SK-N-SH treated with all-trans-retinoic acid at 6 μM for 48 hours (cell line): ENCODE results near the gene SLC22A2.
"Not testable (repeated sequence)": the region's sequence is repeated elsewhere in the genome, so short reads cannot be mapped to it uniquely, and the experiment has no call there.

ENCODE experiments used
- ATAC-seq: fragments of 200-7000 bp; cut with Tn5 transposase; 3 replicates; pipeline ENCODE4 v1.9.1; 2020; ENCODE audit warnings: mild to moderate bottlenecking, moderate library complexity
- ARNTL ChIP-seq: fragments of 450-650 bp; formaldehyde crosslinking; IDR thresholded peaks from 2 replicates; pipeline ENCODE4 v1.5.0; 2020; ENCODE audit warnings: low read depth, mild to moderate bottlenecking, moderate library complexity, borderline replicate concordance
- BACH2 ChIP-seq: fragments of 250-450 bp; sonication (Bioruptor Pico); IDR thresholded peaks from 2 replicates; pipeline ENCODE4 v1.9.0; 2021; ENCODE audit warnings: mild to moderate bottlenecking, borderline replicate concordance
- CSDC2 ChIP-seq: fragments of 250-450 bp; sonication (Bioruptor Pico); IDR thresholded peaks from 2 replicates; pipeline ENCODE4 v1.5.0; 2020; ENCODE audit warnings: mild to moderate bottlenecking, moderate library complexity
- ISL1 ChIP-seq: fragments of 250-450 bp; sonication (Bioruptor Pico); IDR thresholded peaks from 2 replicates; pipeline ENCODE4 v2.1.2; 2022; ENCODE audit warnings: mild to moderate bottlenecking, moderate library complexity
- PPARA ChIP-seq: fragments of 250-450 bp; sonication (Bioruptor Pico); IDR thresholded peaks from 2 replicates; pipeline ENCODE4 v1.5.0; 2020; ENCODE audit warnings: mild to moderate bottlenecking, borderline replicate concordance
- SNAI2 ChIP-seq: fragments of 250-450 bp; sonication (Bioruptor Pico); IDR thresholded peaks from 2 replicates; pipeline ENCODE4 v1.5.0; 2020; ENCODE audit warnings: mild to moderate bottlenecking, moderate library complexity
- TCF4 ChIP-seq: fragments of 250-450 bp; sonication (Bioruptor Pico); IDR thresholded peaks from 2 replicates; pipeline ENCODE4 v1.8.0; 2021; ENCODE audit warnings: mild to moderate bottlenecking, moderate library complexity, borderline replicate concordance
- TOX ChIP-seq: fragments of 250-450 bp; sonication (Bioruptor Pico); IDR thresholded peaks from 2 replicates; pipeline ENCODE4 v1.8.0; 2021; ENCODE audit warnings: mild to moderate bottlenecking, moderate library complexity, borderline replicate concordance
- ZFP3 ChIP-seq: fragments of 250-450 bp; sonication (Bioruptor Pico); IDR thresholded peaks from 2 replicates; pipeline ENCODE4 v1.5.0; 2020; ENCODE audit warnings: mild to moderate bottlenecking, moderate library complexity
- ZNF565 ChIP-seq: fragments of 450-650 bp; formaldehyde crosslinking; conservative IDR thresholded peaks from 2 replicates; pipeline ENCODE4 v1.5.0; 2020; ENCODE audit warnings: low read depth, mild to moderate bottlenecking, moderate library complexity
- ZNF70 ChIP-seq: fragments of 450-650 bp; formaldehyde crosslinking; IDR thresholded peaks from 2 replicates; pipeline ENCODE4 v1.5.0; 2020; ENCODE audit warnings: mild to moderate bottlenecking, moderate library complexity
- TF ChIP-seq, protein P1 (sequence below): fragments of 250-450 bp; sonication (Bioruptor Pico); IDR thresholded peaks from 2 replicates; pipeline ENCODE4 v1.5.0; 2020; ENCODE audit warnings: mild to moderate bottlenecking, moderate library complexity
- TF ChIP-seq, protein P2 (sequence below): fragments of 250-450 bp; sonication (Bioruptor Pico); IDR thresholded peaks from 2 replicates; pipeline ENCODE4 v1.8.0; 2020; ENCODE audit warnings: mild to moderate bottlenecking, moderate library complexity, borderline replicate concordance
- TF ChIP-seq, protein P3 (sequence below): fragments of 250-450 bp; sonication (Bioruptor Pico); IDR thresholded peaks from 2 replicates; pipeline ENCODE4 v1.8.0; 2021; ENCODE audit warnings: low read depth, mild to moderate bottlenecking, moderate library complexity, borderline replicate concordance
- TF ChIP-seq, protein P4 (sequence below): fragments of 250-450 bp; sonication (Bioruptor Pico); IDR thresholded peaks from 2 replicates; pipeline ENCODE4 v1.5.1; 2020; ENCODE audit warnings: low read depth, mild to moderate bottlenecking, moderate library complexity

The SLC22A2 gene

DNA sequence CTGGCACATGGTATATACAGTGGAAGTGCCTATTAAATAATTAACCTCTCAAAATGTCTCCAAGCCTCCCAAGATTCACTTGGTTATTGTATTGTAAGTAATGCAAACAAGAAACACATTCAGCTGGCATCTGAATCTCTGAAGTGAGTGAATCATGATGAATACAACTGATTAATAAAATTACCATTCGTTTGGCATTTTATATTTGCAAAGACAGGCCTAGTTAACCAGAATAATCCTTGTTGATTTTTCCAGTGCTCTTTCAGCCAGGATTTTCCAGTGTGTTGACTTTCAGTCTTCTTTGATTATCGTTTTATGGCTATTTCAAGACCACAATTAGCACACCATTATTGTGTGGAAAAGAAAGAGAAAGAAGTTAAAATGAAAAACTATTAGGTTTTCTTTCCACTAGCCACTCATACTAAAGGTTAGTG, 20.3 kb downstream of the SLC22A2 start (continued):
- TF ChIP-seq, protein P1, sequence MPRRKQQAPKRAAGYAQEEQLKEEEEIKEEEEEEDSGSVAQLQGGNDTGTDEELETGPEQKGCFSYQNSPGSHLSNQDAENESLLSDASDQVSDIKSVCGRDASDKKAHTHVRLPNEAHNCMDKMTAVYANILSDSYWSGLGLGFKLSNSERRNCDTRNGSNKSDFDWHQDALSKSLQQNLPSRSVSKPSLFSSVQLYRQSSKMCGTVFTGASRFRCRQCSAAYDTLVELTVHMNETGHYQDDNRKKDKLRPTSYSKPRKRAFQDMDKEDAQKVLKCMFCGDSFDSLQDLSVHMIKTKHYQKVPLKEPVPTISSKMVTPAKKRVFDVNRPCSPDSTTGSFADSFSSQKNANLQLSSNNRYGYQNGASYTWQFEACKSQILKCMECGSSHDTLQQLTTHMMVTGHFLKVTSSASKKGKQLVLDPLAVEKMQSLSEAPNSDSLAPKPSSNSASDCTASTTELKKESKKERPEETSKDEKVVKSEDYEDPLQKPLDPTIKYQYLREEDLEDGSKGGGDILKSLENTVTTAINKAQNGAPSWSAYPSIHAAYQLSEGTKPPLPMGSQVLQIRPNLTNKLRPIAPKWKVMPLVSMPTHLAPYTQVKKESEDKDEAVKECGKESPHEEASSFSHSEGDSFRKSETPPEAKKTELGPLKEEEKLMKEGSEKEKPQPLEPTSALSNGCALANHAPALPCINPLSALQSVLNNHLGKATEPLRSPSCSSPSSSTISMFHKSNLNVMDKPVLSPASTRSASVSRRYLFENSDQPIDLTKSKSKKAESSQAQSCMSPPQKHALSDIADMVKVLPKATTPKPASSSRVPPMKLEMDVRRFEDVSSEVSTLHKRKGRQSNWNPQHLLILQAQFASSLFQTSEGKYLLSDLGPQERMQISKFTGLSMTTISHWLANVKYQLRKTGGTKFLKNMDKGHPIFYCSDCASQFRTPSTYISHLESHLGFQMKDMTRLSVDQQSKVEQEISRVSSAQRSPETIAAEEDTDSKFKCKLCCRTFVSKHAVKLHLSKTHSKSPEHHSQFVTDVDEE = no peak
- no peak for TF ChIP-seq ZNF70 (CRISPR knock-in tag)
- TF ChIP-seq ZNF565 (CRISPR knock-in tag) = no peak
- no peak for TF ChIP-seq ARNTL (CRISPR knock-in tag)
- no peak for TF ChIP-seq TCF4 (CRISPR knock-in tag)

DNA sequence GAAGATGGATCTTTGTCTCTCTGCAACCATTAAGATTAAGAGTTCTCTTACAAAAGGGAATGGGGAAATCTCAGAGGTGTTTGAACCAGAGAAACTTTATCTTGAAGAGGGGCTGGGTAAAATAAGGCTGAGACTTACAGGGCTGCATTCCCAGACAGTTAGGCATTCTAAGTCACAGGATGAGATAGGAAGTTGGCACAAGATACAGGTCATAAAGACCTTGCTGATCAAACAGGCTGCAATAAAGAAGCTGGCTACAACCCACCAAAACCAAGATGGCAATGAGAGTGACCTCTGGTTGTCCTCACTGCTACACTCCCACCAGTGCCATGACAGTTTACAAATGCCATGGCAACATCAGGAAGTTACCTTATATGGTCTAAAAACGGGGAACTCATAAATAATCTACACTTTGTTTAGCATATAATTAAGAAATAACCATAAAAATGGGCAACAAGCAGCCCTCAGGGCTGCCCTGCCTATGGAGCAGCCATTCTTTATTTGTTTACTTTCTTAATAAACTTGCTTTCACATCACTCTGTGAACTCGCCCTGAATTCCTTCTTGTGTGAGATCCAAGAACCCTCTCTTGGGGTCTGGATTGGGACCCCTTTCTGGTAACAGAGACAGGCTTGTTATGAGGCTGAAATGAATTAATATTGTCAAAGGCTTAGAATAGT, 20.9 kb downstream of the SLC22A2 start:
- not testable (repeated sequence) for ATAC-seq

DNA sequence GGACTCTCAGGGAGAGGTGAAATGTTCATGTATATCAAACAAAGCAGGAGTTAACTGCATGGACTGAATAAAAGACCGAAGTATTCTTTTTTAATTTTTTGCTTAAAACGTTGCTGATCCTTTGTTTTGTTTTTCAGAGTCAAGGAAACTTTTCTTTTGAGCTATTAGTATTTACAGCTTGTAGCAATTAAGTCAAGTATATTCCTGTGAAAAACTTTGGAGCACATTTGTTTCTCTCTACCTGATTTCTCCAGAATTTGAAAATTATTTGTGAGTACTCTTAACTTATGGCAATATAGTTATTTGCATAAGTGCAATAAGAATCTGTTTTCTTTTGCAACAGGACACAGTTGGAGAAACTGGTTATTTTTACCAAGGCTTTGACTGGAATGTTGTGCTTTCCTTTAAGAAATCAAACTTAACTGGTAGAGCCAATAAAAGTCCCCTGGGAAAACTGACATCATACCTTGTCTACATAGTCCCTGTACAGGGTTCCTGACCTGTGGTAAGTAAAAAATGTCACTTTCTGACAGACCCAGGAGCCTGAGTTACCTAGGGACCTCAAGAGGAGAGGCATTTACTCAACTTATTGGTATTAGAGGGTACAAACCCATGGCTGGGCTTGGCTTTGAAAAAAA, 22.3 kb downstream of the SLC22A2 start:
- not testable (repeated sequence) for ATAC-seq

DNA sequence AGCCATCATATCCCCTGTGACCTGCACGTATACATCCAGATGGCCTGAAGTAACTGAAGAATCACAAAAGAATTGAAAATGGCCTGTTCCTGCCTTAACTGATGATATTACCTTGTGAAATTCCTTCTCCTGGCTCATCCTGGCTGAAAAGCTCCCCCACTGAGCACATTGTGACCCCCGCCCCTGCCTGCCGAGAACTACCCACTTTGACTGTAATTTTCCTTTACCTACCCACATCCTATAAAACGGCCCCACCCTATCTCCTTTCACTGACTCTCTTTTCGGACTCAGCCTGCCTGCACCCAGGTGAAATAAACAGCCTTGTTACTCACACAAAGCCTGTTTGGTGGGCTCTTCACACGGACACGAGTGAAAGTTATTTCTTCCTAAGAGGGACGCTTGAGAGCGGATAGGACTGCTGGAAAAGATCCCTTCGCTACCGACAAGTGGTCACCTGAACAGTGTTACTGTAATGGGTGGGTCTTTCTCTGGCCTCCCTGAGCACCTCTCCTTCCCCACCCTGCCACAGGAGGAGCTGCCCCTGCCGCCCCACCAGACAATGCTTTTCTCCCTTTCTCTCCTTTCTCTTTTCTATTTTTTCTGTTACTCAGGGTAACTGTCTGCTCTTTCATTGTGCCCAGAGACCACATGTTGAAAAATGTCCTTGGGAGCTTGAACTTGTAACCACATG, 24.5 kb downstream of the SLC22A2 start:
- not testable (repeated sequence) for ATAC-seq

DNA sequence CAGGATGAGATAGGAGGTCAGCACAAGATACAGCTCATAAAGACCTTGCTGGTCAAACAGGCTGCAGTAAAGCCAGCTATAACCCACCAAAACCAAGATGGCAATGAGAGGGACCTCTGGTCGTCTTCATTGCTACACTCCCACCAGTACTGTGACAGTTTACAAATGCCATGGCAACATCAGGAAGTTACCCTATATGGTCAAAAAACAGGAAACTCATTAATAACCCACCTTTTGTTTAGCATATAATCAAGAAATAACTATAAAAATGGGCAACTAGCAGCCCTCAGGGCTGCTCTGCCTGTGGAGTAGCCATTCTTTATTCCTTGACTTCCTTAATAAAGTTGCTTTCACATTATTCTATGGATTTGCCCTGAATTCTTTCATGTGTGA, 30.9 kb downstream of the SLC22A2 start:
- no peak for ATAC-seq
- TF ChIP-seq CSDC2 (no peak), BACH2 (CRISPR knock-in tag) (no peak), TOX (CRISPR knock-in tag) (no peak), ISL1 (no peak)
- TF ChIP-seq, protein P2, sequence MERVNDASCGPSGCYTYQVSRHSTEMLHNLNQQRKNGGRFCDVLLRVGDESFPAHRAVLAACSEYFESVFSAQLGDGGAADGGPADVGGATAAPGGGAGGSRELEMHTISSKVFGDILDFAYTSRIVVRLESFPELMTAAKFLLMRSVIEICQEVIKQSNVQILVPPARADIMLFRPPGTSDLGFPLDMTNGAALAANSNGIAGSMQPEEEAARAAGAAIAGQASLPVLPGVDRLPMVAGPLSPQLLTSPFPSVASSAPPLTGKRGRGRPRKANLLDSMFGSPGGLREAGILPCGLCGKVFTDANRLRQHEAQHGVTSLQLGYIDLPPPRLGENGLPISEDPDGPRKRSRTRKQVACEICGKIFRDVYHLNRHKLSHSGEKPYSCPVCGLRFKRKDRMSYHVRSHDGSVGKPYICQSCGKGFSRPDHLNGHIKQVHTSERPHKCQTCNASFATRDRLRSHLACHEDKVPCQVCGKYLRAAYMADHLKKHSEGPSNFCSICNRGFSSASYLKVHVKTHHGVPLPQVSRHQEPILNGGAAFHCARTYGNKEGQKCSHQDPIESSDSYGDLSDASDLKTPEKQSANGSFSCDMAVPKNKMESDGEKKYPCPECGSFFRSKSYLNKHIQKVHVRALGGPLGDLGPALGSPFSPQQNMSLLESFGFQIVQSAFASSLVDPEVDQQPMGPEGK (CRISPR knock-in tag) = no peak
- TF ChIP-seq, protein P3, sequence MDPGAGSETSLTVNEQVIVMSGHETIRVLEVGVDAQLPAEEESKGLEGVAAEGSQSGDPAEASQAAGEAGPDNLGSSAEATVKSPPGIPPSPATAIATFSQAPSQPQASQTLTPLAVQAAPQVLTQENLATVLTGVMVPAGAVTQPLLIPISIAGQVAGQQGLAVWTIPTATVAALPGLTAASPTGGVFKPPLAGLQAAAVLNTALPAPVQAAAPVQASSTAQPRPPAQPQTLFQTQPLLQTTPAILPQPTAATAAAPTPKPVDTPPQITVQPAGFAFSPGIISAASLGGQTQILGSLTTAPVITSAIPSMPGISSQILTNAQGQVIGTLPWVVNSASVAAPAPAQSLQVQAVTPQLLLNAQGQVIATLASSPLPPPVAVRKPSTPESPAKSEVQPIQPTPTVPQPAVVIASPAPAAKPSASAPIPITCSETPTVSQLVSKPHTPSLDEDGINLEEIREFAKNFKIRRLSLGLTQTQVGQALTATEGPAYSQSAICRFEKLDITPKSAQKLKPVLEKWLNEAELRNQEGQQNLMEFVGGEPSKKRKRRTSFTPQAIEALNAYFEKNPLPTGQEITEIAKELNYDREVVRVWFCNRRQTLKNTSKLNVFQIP = no peak

DNA sequence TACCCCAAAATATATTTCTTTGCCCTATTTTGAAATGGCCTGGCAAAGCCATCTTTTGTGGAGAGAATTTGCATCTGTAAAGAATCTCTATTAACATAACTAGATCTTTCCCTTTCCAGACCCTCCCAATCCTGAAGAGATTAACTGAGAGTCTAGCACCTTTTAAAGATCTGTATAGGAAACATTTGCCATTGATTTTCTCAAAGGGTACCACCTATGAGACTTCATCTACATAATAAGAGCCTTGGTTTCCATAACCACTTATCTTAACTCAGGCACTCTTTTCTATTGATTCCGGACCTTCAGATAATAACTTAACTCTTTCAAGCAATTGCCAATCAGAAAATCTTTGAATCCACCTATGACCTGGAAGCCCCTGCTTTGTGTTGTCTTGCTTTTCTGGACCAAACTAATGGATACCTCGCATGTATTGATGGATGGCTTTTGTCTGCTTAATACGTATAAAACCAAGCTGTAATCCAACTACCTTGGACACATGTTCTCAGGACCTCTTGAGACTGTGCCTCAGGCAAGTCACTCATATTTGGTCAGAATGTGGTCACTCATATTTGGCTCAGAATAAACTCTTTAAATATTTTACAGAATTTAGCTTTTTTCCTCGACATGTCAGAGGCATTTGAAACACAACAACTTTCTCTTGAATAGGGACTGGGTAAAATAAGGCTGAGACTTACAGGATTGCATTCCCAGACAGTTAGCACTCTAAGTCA, 31.4 kb downstream of the SLC22A2 start:
- ATAC-seq = no peak
- TF ChIP-seq PPARA (CRISPR knock-in tag) = no peak
- TF ChIP-seq ZNF565 (CRISPR knock-in tag) = no peak
- no peak for TF ChIP-seq CSDC2
- TF ChIP-seq, protein P2 (CRISPR knock-in tag) = no peak
- no peak for TF ChIP-seq SNAI2 (CRISPR knock-in tag)
- TF ChIP-seq, protein P4, sequence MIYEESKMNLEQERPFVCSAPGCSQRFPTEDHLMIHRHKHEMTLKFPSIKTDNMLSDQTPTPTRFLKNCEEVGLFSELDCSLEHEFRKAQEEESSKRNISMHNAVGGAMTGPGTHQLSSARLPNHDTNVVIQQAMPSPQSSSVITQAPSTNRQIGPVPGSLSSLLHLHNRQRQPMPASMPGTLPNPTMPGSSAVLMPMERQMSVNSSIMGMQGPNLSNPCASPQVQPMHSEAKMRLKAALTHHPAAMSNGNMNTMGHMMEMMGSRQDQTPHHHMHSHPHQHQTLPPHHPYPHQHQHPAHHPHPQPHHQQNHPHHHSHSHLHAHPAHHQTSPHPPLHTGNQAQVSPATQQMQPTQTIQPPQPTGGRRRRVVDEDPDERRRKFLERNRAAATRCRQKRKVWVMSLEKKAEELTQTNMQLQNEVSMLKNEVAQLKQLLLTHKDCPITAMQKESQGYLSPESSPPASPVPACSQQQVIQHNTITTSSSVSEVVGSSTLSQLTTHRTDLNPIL (CRISPR knock-in tag) = no peak
- no peak for TF ChIP-seq TOX (CRISPR knock-in tag)
- TF ChIP-seq, protein P1 = no peak
- TF ChIP-seq ZFP3 (CRISPR knock-in tag) = no peak
- TF ChIP-seq ZNF70 (CRISPR knock-in tag) = no peak
